Upper lobe of left lung (tissue), 6 donors: ENCODE results near the gene PLD2. TPM values are rescaled to one million over a fixed set of nuclear protein-coding genes. Genes with fewer than 3 reads are reported as not detected.

Experiments
- ATAC-seq, 2 donors: fragments of 200-7000 bp; cut with Tn5 transposase; one replicate each; pipeline ENCODE4 v1.9.1; 2022; ENCODE audit warnings: mild to moderate bottlenecking in 2 of 2, moderate library complexity in 2 of 2; ENCODE audit not compliant: low FRiP score in 2 of 2
- DNase-seq, 2 donors: peaks; one replicate each; pipeline ENCODE4 v3.0.0-alpha.2; 2019 to 2020
- H3K27ac ChIP-seq, 4 donors: fragments of 200-600 bp; sonication (generic); one replicate each; pipeline ENCODE4 v1.5.1; 2016 to 2019
- H3K27me3 ChIP-seq, 4 donors: fragments of 200-600 bp; sonication (generic); one replicate each; pipeline ENCODE4 v1.5.1; 2017 to 2019
- H3K36me3 ChIP-seq, 4 donors: fragments of 200-600 bp; sonication (generic); one replicate each; pipeline ENCODE4 v1.5.1; 2016 to 2019
- H3K4me1 ChIP-seq, 4 donors: fragments of 200-600 bp; sonication (generic); one replicate each; pipeline ENCODE4 v1.5.1; 2018 to 2019
- H3K4me3 ChIP-seq, 4 donors: fragments of 200-600 bp; sonication (generic); one replicate each; pipeline ENCODE4 v1.5.1; 2017 to 2019; ENCODE audit warnings: mild to moderate bottlenecking in 2 of 4, moderate library complexity in 1 of 4
- H3K9me3 ChIP-seq, 4 donors: fragments of 200-600 bp; sonication (generic); one replicate each; pipeline ENCODE4 v1.5.1; 2018 to 2019
- CTCF ChIP-seq, 6 experiments: fragments of 450-650 bp in 4 of 6; fragments of 200-600 bp in 2 of 6; sonication (generic) in 2 of 6; IDR thresholded peaks; one replicate each; pipeline ENCODE4 v1.5.1; 2016 to 2019; ENCODE audit warnings: antibody characterized with exemption in 6 of 6
- EP300 ChIP-seq, 4 donors: sonication (generic); formaldehyde crosslinking; IDR thresholded peaks; one replicate each; pipeline ENCODE4 v1.5.1; 2017; ENCODE audit warnings: antibody characterized with exemption in 4 of 4, control low read depth in 2 of 4
- POLR2A ChIP-seq, 4 donors: fragments of 450-650 bp; IDR thresholded peaks; one replicate each; pipeline ENCODE4 v1.5.1; 2016 to 2017; ENCODE audit warnings: antibody characterized with exemption in 4 of 4, mild to moderate bottlenecking in 2 of 4
- POLR2AphosphoS5 ChIP-seq, 2 donors: sonication (generic); formaldehyde crosslinking; IDR thresholded peaks; one replicate each; pipeline ENCODE4 v1.5.1; 2017; ENCODE audit warnings: antibody characterized with exemption in 2 of 2
- WGBS, 2 donors: methylation state at CpG; one replicate each; pipeline ENCODE4 v1.1.5; 2017 to 2018; 5-methylcytosine and 5-hydroxymethylcytosine counted together
- total RNA-seq, 6 donors: library from RNA; depleted of rRNA in 4 of 6; stranded (reverse); fragments of >200 nt in 4 of 6; gene quantifications; one replicate each; pipeline versions ENCODE4 v1.1.0 to v1.2.1, GENCODE V29; 2016 to 2021
- donor health status: DM: no; HTN: no; CAD: no; lungs with moderate emphysema.
- donor health status: DM: no; HTN: yes; CAD: no; lungs with severe emphysema.

PLD2 gene
- total RNA-seq, 6 donors from 2014 or later: 15.0 to 51.3 (median 37.6) TPM

GRCh38 chr17:4786106-4786511 is 20.8 kb upstream of the PLD2 start, which contains the start of gene VMO1:
VMO1 (minus strand) TSS chr17:4786364; CDS start chr17:4786352, 12 bp downstream.
- Histone ChIP-seq H3K36me3 (no peaks in the 10 kb centered on the region), H3K9me3 (no peaks in the 10 kb centered on the region), H3K4me1 (peaks cover 33 to 47% (median 39%) of the 10 kb centered on the region in 4 donors), H3K27ac (peak within 1 kb of the TSS in 2 of 4 donors; percentile 5 to 36), H3K27me3 (peaks cover 0 to 12% (median 2%) of the 10 kb centered on the region in 4 donors), H3K4me3 (peak within 1 kb of the TSS in 3 of 4 donors; percentile 22 to 28 (median 25))
- DNase-seq (peak in 1 of 2 donors; percentile 76), ATAC-seq (no peak)
- WGBS, 2 donors: 0 to 10% methylated on average over 1 to 24 of the region's 24 CpGs
- TF ChIP-seq CTCF (IDR thresholded peaks at IDR 0.05) (no peak), POLR2A (IDR thresholded peaks at IDR 0.05) (no peak), POLR2AphosphoS5 (IDR thresholded peaks at IDR 0.05) (no peak), EP300 (IDR thresholded peaks at IDR 0.05) (no peak)

- WGBS, 2 donors: 27 to 29% methylated on average over 6 of the region's 6 CpGs
- H3K4me1 ChIP-seq: peaks cover 33 to 47% (median 39%) of the 10 kb centered on the region in 4 donors
- H3K36me3 ChIP-seq: no peaks in the 10 kb centered on the region
- no peaks in the 10 kb centered on the region for H3K9me3 ChIP-seq
- no peak for DNase-seq
- peak overlapping the region in 1 of 4 donors; percentile 36 for H3K27ac ChIP-seq
- no peak for ATAC-seq
- H3K4me3 ChIP-seq: peak overlapping the region in 3 of 4 donors; percentile 22 to 28 (median 25)
- TF ChIP-seq EP300 (IDR thresholded peaks at IDR 0.05) (no peak), POLR2A (IDR thresholded peaks at IDR 0.05) (no peak), CTCF (IDR thresholded peaks at IDR 0.05) (no peak), POLR2AphosphoS5 (IDR thresholded peaks at IDR 0.05) (no peak)
- peaks cover 0 to 12% (median 2%) of the 10 kb centered on the region in 4 donors for H3K27me3 ChIP-seq
Measured at GRCh38 chr17:4786516-4786915, 20.4 kb upstream of the PLD2 start.

- peak overlapping the region in 2 of 4 donors; percentile 70 to 79 for H3K4me3 ChIP-seq
- no peaks in the 10 kb centered on the region for H3K9me3 ChIP-seq
- WGBS, 2 donors: 86 to 87% methylated on average over 14 of the region's 14 CpGs
- H3K4me1 ChIP-seq: peaks cover 33 to 47% (median 39%) of the 10 kb centered on the region in 4 donors
- peak overlapping the region in 2 of 4 donors; percentile 89 to 95 for H3K27ac ChIP-seq
- TF ChIP-seq EP300 (IDR thresholded peaks at IDR 0.05) (no peak), POLR2AphosphoS5 (IDR thresholded peaks at IDR 0.05) (no peak), CTCF (IDR thresholded peaks at IDR 0.05) (no peak), POLR2A (IDR thresholded peaks at IDR 0.05) (no peak)
- no peak for DNase-seq
- peaks cover 0 to 8% (median 0%) of the 10 kb centered on the region in 4 donors for H3K27me3 ChIP-seq
- no peaks in the 10 kb centered on the region for H3K36me3 ChIP-seq
- no peak for ATAC-seq
Measured at GRCh38 chr17:4788159-4788806, 18.7 kb upstream of the PLD2 start.

GRCh38 chr17:4788807-4789700 is 17.9 kb upstream of the PLD2 start, which contains the start of gene GLTPD2:
GLTPD2 (plus strand) TSS chr17:4788964; CDS start chr17:4789012, 48 bp downstream.
- DNase-seq: peak in 1 of 2 donors; percentile 84
- peak within 1 kb of the TSS; percentile 70 to 79 (median 78) for H3K4me3 ChIP-seq
- 46 to 53% methylated on average over 42 to 49 of the region's 62 CpGs for WGBS, 2 donors
- H3K27ac ChIP-seq: peak within 1 kb of the TSS; percentile 89 to 97 (median 92)
- no peak for ATAC-seq
- H3K9me3 ChIP-seq: no peaks in the 10 kb centered on the region
- no peaks in the 10 kb centered on the region for H3K36me3 ChIP-seq
- H3K4me1 ChIP-seq: peaks cover 33 to 47% (median 39%) of the 10 kb centered on the region in 4 donors
- peaks cover 0 to 6% (median 0%) of the 10 kb centered on the region in 4 donors for H3K27me3 ChIP-seq
- TF ChIP-seq EP300 (IDR thresholded peaks at IDR 0.05) (no peak), POLR2A (IDR thresholded peaks at IDR 0.05) (no peak), CTCF (IDR thresholded peaks at IDR 0.05) (no peak), POLR2AphosphoS5 (IDR thresholded peaks at IDR 0.05) (no peak)
